HG03175 (cell line): ENCODE measurements around the gene LZTR1.

Source experiments
- ATAC-seq: cut with Tn5 transposase; IDR thresholded peaks from one replicate; pipeline ENCODE4 v1.9.1; 2021; ENCODE audit warnings: mild to moderate bottlenecking, moderate library complexity; ENCODE audit not compliant: unreplicated experiment

Gene LZTR1

GRCh38 chr22:20949698-20950183, 32.4 kb upstream of the LZTR1 start:
- no peak for ATAC-seq

- no peak for ATAC-seq
Observed at GRCh38 chr22:20951151-20951931, 30.8 kb upstream of the LZTR1 start.

GRCh38 chr22:20951932-20952380, 30.1 kb upstream of the LZTR1 start:
- no peak for ATAC-seq

DNA sequence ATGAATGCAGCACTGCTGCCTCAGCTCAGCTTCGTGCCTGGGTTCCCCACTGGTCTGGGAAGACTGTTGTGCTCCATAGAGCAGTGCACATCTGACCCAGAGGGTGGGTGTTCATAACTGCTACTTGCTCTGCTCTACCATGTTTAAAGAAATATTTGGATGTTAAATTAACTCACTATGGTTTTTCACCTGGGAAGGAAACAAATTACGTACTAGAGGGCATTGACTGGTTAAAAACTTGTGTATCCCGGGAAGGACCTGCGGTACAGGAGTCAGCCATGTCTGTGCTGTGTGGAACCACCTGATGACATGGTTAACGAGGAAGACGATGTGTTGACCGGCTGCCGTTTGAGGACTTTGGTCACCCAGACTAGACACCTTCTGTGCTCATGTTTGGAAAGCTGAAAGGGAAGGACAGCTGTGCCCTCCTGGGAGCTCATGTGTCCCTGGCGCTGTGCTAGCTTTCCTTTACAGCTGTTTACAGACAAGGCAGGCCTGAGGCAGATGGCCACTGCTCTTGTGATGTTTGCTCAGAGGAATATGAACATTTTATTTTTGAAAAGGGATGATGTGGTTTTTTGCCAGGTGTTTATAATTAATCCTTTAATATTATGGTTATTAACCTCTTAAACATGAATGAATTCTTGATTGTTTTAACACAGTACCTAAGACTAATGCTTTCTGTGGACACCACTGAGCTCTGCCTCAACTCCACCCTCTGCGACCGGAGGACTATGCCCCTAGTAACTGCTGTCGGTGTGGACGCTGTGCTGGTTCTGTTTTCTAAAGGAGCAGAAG, 29.4 kb upstream of the LZTR1 start:
- ATAC-seq, result no peak

DNA sequence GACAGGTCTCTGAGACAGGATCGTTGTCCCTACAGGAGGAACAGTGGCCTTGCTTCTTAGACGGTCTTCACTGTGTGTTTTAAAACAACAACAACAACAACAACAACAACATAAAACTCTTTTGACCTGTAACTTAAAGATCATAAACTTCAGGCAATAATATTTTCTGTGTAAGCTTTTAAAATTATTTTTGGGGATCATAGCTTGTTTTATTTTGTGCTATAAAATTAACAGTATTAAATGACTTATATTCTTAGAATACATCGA, 28.8 kb upstream of the LZTR1 start:
- no peak for ATAC-seq

GRCh38 chr22:20953668-20954500, 28.2 kb upstream of the LZTR1 start:
- no peak for ATAC-seq

- no peak for ATAC-seq
Observed at GRCh38 chr22:20955548-20955947, 26.5 kb upstream of the LZTR1 start.

- no peak for ATAC-seq
Observed at GRCh38 chr22:20956258-20957101, 25.6 kb upstream of the LZTR1 start.

- ATAC-seq, result no peak
Observed at GRCh38 chr22:20957102-20957682, 24.9 kb upstream of the LZTR1 start.

GRCh38 chr22:20957683-20958431, 24.2 kb upstream of the LZTR1 start:
- no peak for ATAC-seq

GRCh38 chr22:20959578-20960461, 22.3 kb upstream of the LZTR1 start:
- no peak for ATAC-seq

DNA sequence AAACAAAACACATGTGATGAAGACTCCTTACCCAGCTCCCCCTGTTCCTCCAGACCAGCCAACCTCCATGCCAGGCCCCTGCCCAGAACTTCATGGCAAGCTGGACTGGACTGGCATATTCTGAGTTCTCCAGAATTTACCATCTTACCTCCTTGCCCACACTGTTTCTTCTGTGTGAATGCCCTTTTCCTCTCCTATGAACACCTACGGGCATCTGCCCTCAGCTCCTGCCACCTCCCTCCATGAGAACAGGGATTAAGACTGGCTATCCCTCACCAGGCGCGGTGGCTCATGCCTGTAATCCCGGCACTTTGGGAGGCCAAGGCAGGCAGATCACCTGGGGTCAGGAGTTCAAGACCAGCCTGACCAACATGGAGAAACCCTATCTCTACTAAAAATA, 21.5 kb upstream of the LZTR1 start:
- no peak for ATAC-seq

DNA sequence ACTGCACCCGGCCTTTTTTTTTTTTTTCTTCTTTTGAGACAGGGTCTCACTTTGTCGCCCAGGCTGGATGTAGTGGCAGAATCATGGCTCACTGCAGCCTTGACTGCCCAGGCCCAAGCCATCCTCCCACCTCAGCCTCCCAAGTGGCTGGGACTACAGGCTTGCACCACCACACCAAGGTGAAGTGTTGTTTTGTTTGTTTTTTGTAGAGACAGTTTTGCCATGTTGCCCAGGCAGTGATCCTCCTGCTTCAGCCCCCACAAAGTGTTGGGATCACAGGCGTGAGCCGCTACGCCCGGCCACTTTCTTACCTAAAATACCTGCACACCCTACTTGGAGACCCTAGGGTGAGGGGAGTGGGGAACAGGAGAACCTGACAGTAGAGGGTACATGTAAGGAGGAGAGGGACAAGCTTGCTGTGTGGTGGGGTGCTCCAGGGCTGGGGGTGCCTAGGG, 19.6 kb upstream of the LZTR1 start:
- no peak for ATAC-seq

- no peak for ATAC-seq
Observed at GRCh38 chr22:20963201-20964052, 18.7 kb upstream of the LZTR1 start.

DNA sequence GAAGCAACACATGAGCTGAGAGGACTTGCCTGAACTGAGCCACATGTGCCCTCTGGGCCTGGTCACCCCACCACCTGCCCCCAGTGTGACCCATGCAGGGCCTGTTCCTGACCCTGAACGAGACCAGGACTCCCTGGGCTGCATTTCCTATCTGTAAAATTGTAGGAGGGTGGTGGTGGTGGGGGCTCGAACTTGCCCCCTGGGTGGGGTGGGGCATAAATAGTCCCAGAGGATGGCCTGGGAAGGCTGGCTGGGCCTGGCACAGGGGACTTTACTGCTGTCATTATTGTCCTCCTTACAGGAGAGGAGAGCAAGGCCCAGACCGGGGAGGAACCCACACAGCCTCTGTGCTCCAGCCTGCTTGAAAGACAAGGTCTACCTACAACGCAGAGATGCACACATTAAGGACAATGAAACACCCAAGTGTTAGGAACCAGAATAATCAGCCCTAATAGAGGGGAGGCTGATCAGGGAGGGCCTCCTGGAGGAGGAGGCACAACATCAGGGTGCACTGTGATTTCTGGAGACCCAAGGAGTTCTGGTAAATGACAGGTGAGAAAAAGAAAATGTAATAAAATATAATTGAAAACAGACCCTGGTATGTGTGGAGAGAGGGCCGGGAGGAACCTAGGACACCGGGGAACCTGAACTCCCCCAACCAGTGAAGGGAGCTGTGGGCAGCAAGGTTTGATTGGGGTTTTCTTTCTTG, 17.9 kb upstream of the LZTR1 start:
- ATAC-seq, result no peak

- ATAC-seq, result no peak
Observed at GRCh38 chr22:20964799-20965103, 17.3 kb upstream of the LZTR1 start.
